ENCODE measurements around the gene BOLA2B.
"Not testable (repeated sequence)": the region's sequence is repeated elsewhere in the genome, so short reads cannot be mapped to it uniquely, and the experiment has no call there.

BOLA2B gene

GRCh38 chr16:30184096-30184890 is 9.2 kb downstream of the BOLA2B start:
- no peak for DNase-seq (ENCODE audit: low spot score)

GRCh38 chr16:30183233-30184095 is 10.0 kb downstream of the BOLA2B start, which contains the start of gene CORO1A:
Gene CORO1A (plus strand): TSS chr16:30183602. CDS start chr16:30185210, 1,608 bp downstream.
- peak; percentile 28 for DNase-seq (ENCODE audit: low spot score)

GRCh38 chr16:30180741-30181140 is 12.7 kb downstream of the BOLA2B start:
- no peak for DNase-seq (ENCODE audit: low spot score)

- DNase-seq (ENCODE audit: low spot score) = no peak
Observed at GRCh38 chr16:30179931-30180330, 13.5 kb downstream of the BOLA2B start.

- no peak for DNase-seq (ENCODE audit: low spot score)
Observed at GRCh38 chr16:30179195-30179594, 14.3 kb downstream of the BOLA2B start.

GRCh38 chr16:30176876-30177275 is 16.6 kb downstream of the BOLA2B start:
- DNase-seq (ENCODE audit: low spot score) = not testable (repeated sequence)

GRCh38 chr16:30173054-30173453 is 20.4 kb downstream of the BOLA2B start:
- DNase-seq (ENCODE audit: low spot score) = no peak

GRCh38 chr16:30170145-30170544 is 23.3 kb downstream of the BOLA2B start:
- not testable (repeated sequence) for DNase-seq (ENCODE audit: low spot score)

GRCh38 chr16:30169416-30169815 is 24.1 kb downstream of the BOLA2B start:
- not testable (repeated sequence) for DNase-seq (ENCODE audit: low spot score)

- DNase-seq (ENCODE audit: low spot score) = not testable (repeated sequence)
Observed at GRCh38 chr16:30168746-30169145, 24.7 kb downstream of the BOLA2B start.

GRCh38 chr16:30166202-30166902 is 27.1 kb downstream of the BOLA2B start:
- DNase-seq (ENCODE audit: low spot score) = no peak

- DNase-seq (ENCODE audit: low spot score) = no peak
Observed at GRCh38 chr16:30163538-30163937, 29.9 kb downstream of the BOLA2B start.

- DNase-seq (ENCODE audit: low spot score) = no peak
Observed at GRCh38 chr16:30157214-30157613, 36.3 kb downstream of the BOLA2B start.

- DNase-seq (ENCODE audit: low spot score) = no peak
Observed at GRCh38 chr16:30155188-30155587, 38.3 kb downstream of the BOLA2B start.

GRCh38 chr16:30152517-30152916 is 40.9 kb downstream of the BOLA2B start:
- DNase-seq (ENCODE audit: low spot score) = no peak

GRCh38 chr16:30151091-30151490 is 42.4 kb downstream of the BOLA2B start:
- DNase-seq (ENCODE audit: low spot score) = no peak

GRCh38 chr16:30149250-30149930 is 44.1 kb downstream of the BOLA2B start:
- DNase-seq (ENCODE audit: low spot score) = no peak

GRCh38 chr16:30147843-30148510 is 45.5 kb downstream of the BOLA2B start:
- no peak for DNase-seq (ENCODE audit: low spot score)

- no peak for DNase-seq (ENCODE audit: low spot score)
Observed at GRCh38 chr16:30145657-30146056, 47.8 kb downstream of the BOLA2B start.

- no peak for DNase-seq (ENCODE audit: low spot score)
Observed at GRCh38 chr16:30144917-30145316, 48.5 kb downstream of the BOLA2B start.

- no peak for DNase-seq (ENCODE audit: low spot score)
Observed at GRCh38 chr16:30144017-30144416, 49.4 kb downstream of the BOLA2B start.
